ENCODE data around the gene COL18A1.

The COL18A1 gene

DNA sequence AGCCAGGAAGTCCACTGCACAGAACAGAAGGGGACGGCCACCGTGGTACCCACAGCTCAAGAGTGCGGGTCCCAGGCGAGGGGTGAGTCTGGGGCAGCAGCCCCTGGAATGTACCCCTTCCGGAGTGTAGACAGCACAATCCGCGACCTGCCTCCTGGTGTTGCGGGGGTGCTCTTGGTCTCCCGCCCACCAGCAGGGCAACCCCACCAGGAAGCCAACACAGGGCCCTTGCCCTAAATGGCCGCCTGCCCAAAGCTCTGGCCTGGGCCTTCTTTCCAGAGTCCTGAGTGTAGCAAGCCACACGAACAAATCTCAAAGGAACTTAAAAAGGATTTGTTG, 138.4 kb downstream of the COL18A1 start:
- no peak for DNase-seq (ENCODE audit: low read depth)
- TF ChIP-seq, protein P1, sequence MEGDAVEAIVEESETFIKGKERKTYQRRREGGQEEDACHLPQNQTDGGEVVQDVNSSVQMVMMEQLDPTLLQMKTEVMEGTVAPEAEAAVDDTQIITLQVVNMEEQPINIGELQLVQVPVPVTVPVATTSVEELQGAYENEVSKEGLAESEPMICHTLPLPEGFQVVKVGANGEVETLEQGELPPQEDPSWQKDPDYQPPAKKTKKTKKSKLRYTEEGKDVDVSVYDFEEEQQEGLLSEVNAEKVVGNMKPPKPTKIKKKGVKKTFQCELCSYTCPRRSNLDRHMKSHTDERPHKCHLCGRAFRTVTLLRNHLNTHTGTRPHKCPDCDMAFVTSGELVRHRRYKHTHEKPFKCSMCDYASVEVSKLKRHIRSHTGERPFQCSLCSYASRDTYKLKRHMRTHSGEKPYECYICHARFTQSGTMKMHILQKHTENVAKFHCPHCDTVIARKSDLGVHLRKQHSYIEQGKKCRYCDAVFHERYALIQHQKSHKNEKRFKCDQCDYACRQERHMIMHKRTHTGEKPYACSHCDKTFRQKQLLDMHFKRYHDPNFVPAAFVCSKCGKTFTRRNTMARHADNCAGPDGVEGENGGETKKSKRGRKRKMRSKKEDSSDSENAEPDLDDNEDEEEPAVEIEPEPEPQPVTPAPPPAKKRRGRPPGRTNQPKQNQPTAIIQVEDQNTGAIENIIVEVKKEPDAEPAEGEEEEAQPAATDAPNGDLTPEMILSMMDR (conservative IDR thresholded peaks at IDR 0.05; ENCODE audit: low read depth, low read length) = no peak
- H3K4me3 ChIP-seq (ENCODE audit: low read length) = no peak overlapping the region

DNA sequence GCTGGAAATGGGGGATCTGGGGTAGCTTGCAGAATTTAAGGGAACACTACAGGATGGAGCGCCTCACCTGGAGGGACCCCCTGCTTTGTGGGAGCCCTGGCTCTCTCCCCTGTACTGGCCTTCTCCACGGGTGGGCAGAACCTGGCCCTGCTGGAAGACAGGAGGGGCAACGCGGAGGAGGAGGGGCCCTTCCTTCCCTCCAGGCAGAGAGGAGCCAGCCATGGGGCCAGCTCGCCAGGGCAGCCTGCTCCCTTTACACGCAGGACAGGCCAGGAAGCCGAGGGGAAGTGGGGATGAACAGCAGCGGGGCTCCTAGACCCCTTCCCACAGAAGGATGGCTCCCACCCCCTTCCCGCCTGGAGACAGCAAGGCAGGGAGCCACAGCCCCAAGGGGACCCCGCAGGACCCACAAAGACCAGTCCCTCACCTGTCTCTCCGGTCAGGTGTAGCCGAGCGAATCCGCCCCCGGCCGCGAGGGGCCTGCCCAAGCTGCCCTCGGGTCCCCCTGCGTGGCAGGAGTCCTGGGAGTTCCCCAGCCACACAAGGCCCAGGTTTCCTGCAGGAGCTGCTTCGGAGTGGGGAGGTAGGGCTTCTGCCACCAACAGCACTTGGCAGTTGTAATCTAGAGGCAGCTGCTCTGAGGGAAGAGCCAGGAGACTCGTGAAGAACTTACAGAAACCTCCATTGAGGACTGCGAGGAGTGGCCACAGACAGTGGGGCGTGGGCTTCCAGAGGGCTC, 138.9 kb downstream of the COL18A1 start:
- TF ChIP-seq, protein P1 (conservative IDR thresholded peaks at IDR 0.05; ENCODE audit: low read depth, low read length) = no peak
- no peak overlapping the region for H3K4me3 ChIP-seq (ENCODE audit: low read length)
- no peak for DNase-seq (ENCODE audit: low read depth)

DNA sequence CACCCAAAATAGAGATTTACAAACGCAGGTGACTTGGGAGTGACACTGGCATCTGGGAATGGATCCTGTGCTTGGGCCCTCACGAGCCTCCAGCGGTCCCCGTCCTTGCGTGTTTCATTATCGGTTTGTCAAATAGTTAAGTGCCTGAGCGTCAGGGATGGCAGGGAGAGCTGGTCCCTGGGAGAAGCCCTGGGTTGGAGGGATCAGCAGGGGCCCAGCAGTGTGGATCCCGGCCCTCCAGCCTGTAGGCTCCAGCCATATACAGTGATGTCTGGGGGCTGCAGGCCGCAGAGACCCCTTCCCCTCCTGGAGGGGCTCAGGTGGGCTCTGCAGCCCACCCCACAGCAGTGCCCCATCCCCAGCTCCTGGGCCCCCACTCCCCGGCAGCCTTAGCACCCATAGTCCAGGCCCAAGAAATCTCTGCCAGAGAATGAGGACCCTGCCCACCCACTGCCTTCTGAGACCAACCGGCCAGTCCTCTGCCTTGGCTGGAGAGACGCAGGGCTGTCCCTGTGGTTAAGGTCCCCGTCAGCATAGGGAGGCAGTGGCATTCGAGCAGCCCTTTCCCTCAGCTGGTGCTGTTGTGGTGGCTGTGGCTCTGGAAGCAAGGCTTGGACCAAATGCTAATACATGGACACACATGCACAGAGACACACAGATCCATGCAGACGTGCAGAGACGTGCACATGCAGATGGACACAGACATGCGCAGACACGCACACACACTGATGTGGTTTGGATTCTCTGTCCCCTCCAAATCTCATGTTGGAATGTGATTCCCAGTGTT, 139.7 kb downstream of the COL18A1 start:
- H3K4me3 ChIP-seq (ENCODE audit: low read length) = no peak overlapping the region
- TF ChIP-seq, protein P1 (conservative IDR thresholded peaks at IDR 0.05; ENCODE audit: low read depth, low read length) = no peak
- DNase-seq (ENCODE audit: low read depth) = no peak

DNA sequence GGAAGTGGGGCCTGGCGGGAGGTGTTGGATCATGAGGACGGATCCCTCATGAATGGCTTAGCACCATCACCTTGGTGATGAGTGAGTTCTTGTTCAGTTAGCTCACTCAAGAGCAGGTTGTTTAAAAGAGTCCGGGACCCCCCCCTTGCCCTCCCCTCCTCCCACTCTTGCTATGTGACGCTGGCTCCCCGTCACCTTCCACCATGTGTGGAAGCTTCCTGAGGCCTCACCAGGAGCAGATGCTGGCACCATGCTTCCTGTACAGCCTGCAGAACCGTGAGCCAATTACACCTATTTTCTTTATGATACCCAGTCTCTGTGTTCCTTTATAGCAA, 140.2 kb downstream of the COL18A1 start:
- no peak for DNase-seq (ENCODE audit: low read depth)
- TF ChIP-seq, protein P1 (conservative IDR thresholded peaks at IDR 0.05; ENCODE audit: low read depth, low read length) = no peak
- no peak overlapping the region for H3K4me3 ChIP-seq (ENCODE audit: low read length)

DNA sequence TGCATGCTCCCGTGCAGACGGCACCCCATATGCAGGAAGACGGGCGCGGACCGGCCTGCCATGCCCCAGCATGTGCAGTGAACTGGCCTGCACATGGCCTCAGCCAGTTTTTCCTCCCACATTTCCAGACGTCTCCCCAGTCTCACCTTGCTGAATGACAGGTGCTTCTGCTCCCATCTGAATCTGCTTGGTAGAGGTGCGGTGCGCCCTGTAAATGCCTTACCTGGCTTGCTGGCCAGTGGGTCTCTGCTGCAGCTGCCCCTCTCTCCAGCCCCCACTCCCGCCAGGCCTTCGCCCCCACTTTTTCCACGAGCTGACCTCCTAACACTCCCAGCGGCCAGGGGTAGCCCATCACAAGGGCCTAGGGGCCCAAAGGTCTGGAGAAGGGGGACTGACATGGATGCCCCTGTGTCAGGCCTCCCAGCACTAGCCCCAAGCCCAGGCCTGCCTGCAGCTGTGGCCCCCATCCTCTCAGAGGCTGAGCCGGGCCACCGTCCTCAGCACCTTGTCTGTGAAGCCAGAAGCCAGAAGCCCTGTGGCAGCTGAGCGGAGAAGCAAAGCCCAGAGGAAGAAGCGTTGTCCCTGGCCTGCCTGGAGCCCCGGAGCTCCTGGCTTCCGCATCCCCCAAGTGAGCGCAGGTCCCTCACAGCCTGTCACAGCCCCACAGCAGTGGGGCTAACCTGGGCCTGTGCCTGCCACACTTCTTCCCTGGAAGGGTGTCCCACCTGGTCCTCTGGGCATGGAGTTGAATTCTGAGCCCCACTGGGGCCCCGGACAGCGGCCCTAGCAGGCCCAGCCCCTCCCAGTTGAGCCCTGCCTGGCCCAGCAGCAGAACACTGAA, 140.9 kb downstream of the COL18A1 start:
- DNase-seq (ENCODE audit: low read depth) = no peak
- no peak overlapping the region for H3K4me3 ChIP-seq (ENCODE audit: low read length)
- TF ChIP-seq, protein P1 (conservative IDR thresholded peaks at IDR 0.05; ENCODE audit: low read depth, low read length) = no peak

DNA sequence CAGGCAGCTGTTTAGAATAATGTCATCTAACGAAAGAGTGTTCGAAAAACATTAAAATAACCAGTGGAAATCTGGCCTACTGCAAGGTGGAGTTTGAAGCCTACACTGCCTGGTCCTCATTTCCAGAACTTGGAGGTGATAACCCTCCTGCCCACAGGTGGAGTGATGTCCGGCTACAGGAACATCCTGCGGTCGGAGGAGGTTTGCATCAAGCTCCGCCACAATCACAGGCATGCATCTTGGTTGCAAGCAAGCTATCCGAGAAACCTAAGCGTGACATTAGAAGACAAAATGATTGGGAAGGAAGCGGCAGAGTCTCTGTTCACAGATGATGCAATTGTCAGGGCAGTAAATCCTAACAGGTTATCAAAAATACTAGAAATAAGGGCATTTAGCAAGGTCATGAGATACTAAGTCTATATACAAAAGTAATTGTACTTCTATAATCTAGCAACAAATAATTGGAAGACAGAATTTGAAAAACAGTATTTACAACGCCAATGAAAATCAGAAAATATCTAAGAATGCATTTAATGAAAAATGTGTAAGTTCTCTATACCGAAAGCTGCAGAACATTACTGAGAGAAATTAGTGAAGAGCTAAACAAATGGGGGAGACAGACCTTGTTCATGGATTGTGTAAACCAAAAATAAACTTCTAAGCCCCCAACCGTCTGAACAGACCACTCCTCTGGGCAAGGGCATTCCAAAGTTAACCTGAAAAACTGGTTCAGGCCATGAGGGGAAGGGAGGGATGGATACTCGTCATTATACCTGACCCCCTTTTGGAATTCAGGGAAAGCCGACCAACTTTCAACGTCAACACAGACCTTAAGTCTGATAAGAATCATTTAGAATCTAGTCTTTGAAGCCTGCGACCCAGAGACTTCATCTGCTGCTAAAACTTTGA, 141.9 kb downstream of the COL18A1 start:
- no peak for DNase-seq (ENCODE audit: low read depth)
- H3K4me3 ChIP-seq (ENCODE audit: low read length) = no peak overlapping the region
- TF ChIP-seq, protein P1 (conservative IDR thresholded peaks at IDR 0.05; ENCODE audit: low read depth, low read length) = no peak

All from retinal pigment epithelial cell (primary cell).